Measurements from ENCODE around the gene SNRK.
A peak's percentile ranks its signal among the peaks of the same experiment; 100 is the strongest.

SNRK gene

GRCh38 chr3:43279082-43279481, 7.3 kb upstream of the SNRK start:
- no peak for DNase-seq

- DNase-seq, result no peak
Observed at GRCh38 chr3:43279532-43279931, 6.8 kb upstream of the SNRK start.

GRCh38 chr3:43281020-43281419, 5.3 kb upstream of the SNRK start:
- DNase-seq, result no peak

GRCh38 chr3:43284171-43284570, 2.2 kb upstream of the SNRK start:
- no peak for DNase-seq

GRCh38 chr3:43285644-43286043, 696 bp upstream of the SNRK start:
- no peak for DNase-seq

GRCh38 chr3:43286841-43287499, 630 bp downstream of the SNRK start:
- peak; percentile 23 for DNase-seq

GRCh38 chr3:43287500-43287873, 1.1 kb downstream of the SNRK start:
- peak; percentile 7 for DNase-seq

GRCh38 chr3:43288366-43288765, 2.0 kb downstream of the SNRK start:
- DNase-seq, result no peak

GRCh38 chr3:43288850-43289249, 2.5 kb downstream of the SNRK start:
- DNase-seq, result no peak

GRCh38 chr3:43289401-43289800, 3.1 kb downstream of the SNRK start:
- DNase-seq, result peak; percentile 17

GRCh38 chr3:43289841-43290470, 3.6 kb downstream of the SNRK start:
- DNase-seq, result no peak

GRCh38 chr3:43290956-43291355, 4.6 kb downstream of the SNRK start:
- DNase-seq, result peak; percentile 2

- DNase-seq, result no peak
Observed at GRCh38 chr3:43291546-43291945, 5.2 kb downstream of the SNRK start.

- peak; percentile 22 for DNase-seq
Observed at GRCh38 chr3:43294975-43295374, 8.6 kb downstream of the SNRK start.

- no peak for DNase-seq
Observed at GRCh38 chr3:43296565-43296964, 10.2 kb downstream of the SNRK start.

GRCh38 chr3:43298292-43298691, 12.0 kb downstream of the SNRK start:
- no peak for DNase-seq

GRCh38 chr3:43298761-43299160, 12.4 kb downstream of the SNRK start:
- no peak for DNase-seq

GRCh38 chr3:43302116-43302880, 16.0 kb downstream of the SNRK start:
- DNase-seq, result no peak

- DNase-seq, result no peak
Observed at GRCh38 chr3:43304126-43304525, 17.8 kb downstream of the SNRK start.

GRCh38 chr3:43307226-43307625, 20.9 kb downstream of the SNRK start:
- no peak for DNase-seq

- DNase-seq, result no peak
Observed at GRCh38 chr3:43307649-43308048, 21.3 kb downstream of the SNRK start.

GRCh38 chr3:43309372-43310305, 23.3 kb downstream of the SNRK start:
- no peak for DNase-seq

All from fibroblast of skin of right biceps (primary cell).